Measurements from ENCODE around the gene PHB1. TPM values are rescaled to one million over a fixed set of nuclear protein-coding genes. Genes with fewer than 3 reads are reported as not detected.

PHB1 gene
- polyA plus RNA-seq, 1 donor from 2014 or later = 132 TPM

DNA sequence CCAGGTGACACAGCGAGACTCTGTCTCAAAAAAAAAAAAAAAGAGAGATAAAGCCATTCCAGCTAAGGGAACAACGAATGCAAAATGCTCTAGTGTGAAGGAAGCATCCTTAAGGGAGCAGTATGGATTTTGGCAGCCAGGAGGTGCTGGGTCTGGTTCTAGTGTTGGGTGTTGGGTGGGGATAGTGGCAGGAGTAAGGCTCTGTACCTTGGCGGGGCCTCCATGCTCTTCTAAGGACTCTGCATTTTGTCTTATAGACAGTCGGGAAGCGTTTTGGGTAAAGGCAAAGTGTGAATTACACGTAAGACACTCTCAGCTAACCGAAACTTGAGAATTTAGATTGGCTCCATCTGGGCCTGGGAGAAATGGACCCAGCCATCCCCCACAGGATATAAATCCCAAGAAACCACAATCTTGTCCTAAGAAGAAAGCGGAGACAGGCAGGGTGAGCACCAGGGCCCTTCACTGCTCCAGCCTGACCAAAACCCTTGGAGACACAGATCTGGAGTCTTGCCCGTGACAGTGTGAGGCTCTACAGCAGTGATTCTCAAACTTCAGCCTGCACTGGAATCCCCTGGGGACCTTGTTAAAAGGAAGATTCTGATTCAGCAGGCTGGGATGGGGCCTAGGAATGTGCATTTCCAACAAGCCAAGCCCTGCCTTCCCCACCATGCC, 33.1 kb upstream of the PHB1 start:
- no peaks in the 10 kb centered on the region for H3K9me3 Mint-ChIP-seq
- no peak overlapping the region for H3K4me3 Mint-ChIP-seq
- peaks cover 21% of the 10 kb centered on the region for H3K27me3 Mint-ChIP-seq
- peaks cover 1% of the 10 kb centered on the region for H3K36me3 Mint-ChIP-seq
- no peaks in the 10 kb centered on the region for H3K4me1 Mint-ChIP-seq
- H3K27ac Mint-ChIP-seq = no peak overlapping the region

DNA sequence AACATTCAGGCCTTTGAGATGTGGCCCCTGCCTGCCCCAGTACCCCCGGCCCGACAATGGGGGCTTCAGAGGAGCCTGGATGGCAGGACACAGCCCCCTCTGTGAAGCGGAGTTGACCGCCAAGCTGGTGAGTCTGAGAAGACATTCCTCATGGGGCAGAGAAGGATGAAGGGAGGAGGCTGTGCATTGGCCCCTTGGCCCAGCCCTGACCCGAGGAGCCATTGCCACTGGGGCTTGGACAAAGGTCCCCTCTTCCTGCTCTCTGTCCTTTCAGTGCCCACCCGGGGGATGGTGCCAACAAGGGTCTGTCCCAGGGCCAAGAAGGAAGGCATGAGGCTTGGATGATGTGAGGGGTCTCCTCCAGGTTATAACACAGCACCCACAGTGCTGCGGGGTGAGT, 30.9 kb upstream of the PHB1 start:
- Mint-ChIP-seq H3K36me3 (peaks cover 1% of the 10 kb centered on the region), H3K4me3 (no peak overlapping the region), H3K4me1 (no peaks in the 10 kb centered on the region), H3K9me3 (no peaks in the 10 kb centered on the region), H3K27me3 (peaks cover 22% of the 10 kb centered on the region), H3K27ac (no peak overlapping the region)

DNA sequence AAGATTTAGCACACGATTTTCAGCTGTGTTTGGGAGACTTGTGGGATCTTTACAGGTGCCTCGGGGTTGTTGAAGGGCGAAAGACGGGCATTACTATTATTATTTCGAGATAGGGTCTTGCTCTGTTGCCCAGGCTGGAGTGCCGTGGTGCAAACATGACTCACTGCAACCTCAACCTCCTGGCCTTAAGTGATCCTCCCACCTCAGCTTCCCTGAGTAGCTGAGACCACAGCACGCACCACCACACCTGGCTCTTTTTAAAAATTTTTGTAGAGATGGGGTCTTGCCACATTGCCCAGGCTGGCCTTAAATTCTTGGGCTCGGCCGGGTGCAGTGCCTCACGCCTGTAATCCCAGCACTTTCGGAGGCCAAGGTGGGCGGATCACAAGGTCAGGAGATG, 29.7 kb upstream of the PHB1 start:
- H3K9me3 Mint-ChIP-seq = no peaks in the 10 kb centered on the region
- no peaks in the 10 kb centered on the region for H3K4me1 Mint-ChIP-seq
- no peak overlapping the region for H3K4me3 Mint-ChIP-seq
- H3K27me3 Mint-ChIP-seq = peaks cover 28% of the 10 kb centered on the region
- peak overlapping the region in 1 of 3 donors; percentile 57 for H3K27ac Mint-ChIP-seq
- H3K36me3 Mint-ChIP-seq = peaks cover 1% of the 10 kb centered on the region

DNA sequence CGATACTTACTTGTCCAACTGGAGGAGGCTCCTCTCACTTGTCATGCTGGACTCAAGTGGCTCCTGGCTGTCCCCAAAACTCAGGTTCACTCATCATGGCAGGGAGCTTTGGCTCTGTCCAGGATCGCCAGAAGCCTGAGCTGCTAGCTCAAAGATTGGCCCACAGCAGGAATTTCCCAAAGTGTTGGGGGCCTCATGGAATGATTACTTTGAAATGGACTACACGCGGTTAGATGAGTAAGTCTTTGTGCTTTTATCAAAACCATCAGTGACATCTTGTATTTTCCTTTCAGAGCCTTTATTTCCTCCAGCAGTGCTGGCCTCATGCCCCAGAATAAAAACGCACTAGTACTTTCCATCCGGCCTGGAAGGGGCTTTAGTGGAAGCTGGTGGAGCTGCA, 29.2 kb upstream of the PHB1 start:
- H3K27ac Mint-ChIP-seq = peak overlapping the region in 1 of 3 donors; percentile 57
- peaks cover 0 to 4% (median 0%) of the 10 kb centered on the region in 3 donors for H3K4me1 Mint-ChIP-seq
- peaks cover 1% of the 10 kb centered on the region for H3K36me3 Mint-ChIP-seq
- H3K27me3 Mint-ChIP-seq = peaks cover 33% of the 10 kb centered on the region
- H3K4me3 Mint-ChIP-seq = no peak overlapping the region
- H3K9me3 Mint-ChIP-seq = no peaks in the 10 kb centered on the region

DNA sequence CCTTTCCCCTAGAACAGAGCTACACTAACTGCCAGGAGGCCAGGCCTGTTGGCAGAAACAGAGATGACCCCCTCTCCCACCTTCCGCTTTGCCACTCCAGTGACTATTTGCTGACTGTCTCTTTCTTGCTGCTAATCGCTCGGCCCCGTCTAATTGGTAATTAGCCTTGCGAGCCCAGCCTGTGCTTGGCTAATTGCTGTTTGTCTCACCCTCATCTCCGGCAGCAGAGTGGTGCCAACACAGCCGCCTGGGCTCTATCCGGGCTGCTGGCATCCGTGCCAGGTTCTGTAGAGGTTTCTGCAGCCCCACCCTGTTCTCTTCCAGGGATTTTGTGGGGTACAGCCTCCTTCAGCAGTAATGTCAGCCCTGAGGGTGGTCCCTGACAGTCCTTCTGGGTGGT, 27.4 kb upstream of the PHB1 start:
- peaks cover 0 to 4% (median 3%) of the 10 kb centered on the region in 3 donors for H3K4me1 Mint-ChIP-seq
- H3K27me3 Mint-ChIP-seq = peaks cover 41% of the 10 kb centered on the region
- H3K27ac Mint-ChIP-seq = peak overlapping the region in 1 of 3 donors; percentile 64
- peaks cover 1% of the 10 kb centered on the region for H3K36me3 Mint-ChIP-seq
- no peak overlapping the region for H3K4me3 Mint-ChIP-seq
- no peaks in the 10 kb centered on the region for H3K9me3 Mint-ChIP-seq

DNA sequence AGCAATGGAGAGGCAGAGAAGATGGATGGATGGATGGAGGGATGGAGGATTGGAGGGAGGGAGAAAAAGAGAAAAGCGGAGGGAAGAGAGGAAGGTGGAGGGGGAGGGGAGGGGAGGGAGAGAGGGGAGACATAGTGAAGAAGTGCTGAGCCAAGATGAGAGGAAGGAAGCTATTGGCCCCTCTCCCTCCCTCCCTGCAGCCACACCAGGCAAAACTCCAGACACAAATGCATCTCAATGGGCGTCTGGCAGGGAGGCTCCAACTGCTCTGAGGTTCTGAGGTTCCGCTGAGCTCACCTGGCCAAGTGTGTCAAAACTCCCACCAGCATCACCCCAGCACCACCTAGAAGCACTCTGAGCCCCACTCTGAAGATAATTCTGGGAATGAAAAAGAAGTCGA, 26.9 kb upstream of the PHB1 start:
- Mint-ChIP-seq H3K4me1 (peaks cover 0 to 4% (median 3%) of the 10 kb centered on the region in 3 donors), H3K36me3 (peaks cover 1% of the 10 kb centered on the region), H3K27ac (peak overlapping the region in 1 of 3 donors; percentile 64), H3K4me3 (no peak overlapping the region), H3K27me3 (peaks cover 42% of the 10 kb centered on the region), H3K9me3 (no peaks in the 10 kb centered on the region)

DNA sequence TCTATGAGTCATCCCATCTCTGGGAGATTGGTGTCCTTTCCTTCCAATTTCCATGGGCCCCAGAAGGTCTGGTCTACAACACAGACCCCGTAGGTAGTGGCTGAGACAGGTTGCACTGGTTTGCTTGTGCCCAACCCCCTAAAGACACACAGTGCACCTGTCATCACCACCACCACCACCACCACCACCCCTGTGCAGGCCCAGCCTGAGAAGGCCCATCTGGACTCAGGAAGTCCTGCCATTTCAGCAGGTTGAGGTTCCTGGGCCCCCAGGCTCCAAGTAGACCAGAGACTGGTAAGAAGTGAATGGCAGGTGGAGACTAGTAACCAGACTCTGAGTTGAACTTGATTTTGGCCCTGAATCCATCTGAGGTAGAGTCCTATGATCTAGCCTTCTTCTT, 25.9 kb upstream of the PHB1 start:
- Mint-ChIP-seq H3K9me3 (no peaks in the 10 kb centered on the region), H3K4me1 (peaks cover 0 to 4% (median 3%) of the 10 kb centered on the region in 3 donors), H3K27ac (no peak overlapping the region), H3K36me3 (peaks cover 1% of the 10 kb centered on the region), H3K27me3 (peaks cover 37% of the 10 kb centered on the region), H3K4me3 (no peak overlapping the region)

DNA sequence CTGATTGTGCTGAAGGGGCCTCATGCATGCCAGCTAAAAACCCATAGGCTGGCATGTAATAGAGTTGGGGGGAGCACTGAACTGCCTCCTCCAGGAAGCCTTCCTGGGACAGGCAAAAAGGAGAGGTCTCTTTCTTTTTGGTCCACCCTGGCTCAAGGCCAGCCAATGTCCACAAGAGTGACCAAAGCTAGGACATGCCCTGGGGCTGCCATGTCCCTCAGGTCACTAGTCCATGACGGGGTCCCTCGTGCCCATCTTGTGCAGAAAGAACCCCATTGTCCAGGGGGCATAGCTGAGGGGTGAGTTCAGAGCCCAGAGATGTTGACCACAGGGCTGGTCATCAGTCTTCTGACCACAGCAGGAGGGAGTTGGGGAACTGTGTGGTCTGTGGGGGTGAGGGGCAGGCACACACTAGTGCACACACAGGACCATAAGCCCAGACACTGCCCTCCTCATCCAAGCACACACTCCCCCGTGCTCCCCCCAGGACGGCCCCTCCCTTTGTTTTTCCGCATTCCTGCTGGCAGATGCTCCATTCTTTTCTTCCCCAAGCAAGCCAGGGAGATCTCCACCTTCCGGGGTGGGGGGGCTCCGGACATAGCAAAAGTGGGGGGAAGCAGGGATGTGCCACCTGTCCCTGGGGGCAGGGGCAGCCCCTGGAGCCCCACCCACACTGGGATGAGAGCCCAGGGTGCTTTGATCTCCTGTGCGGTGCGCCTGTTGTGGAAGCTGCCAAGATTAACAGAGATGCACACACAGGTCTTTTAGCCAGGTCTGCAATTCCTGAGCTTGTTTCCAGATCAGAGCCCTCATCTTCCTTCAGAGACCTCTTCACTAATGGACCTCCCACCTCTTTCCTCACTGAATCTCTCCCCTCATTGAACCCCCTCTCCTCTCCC, 25.2 kb upstream of the PHB1 start:
- no peak overlapping the region for H3K4me3 Mint-ChIP-seq
- no peaks in the 10 kb centered on the region for H3K9me3 Mint-ChIP-seq
- H3K27me3 Mint-ChIP-seq = peaks cover 35% of the 10 kb centered on the region
- H3K36me3 Mint-ChIP-seq = peaks cover 1% of the 10 kb centered on the region
- no peak overlapping the region for H3K27ac Mint-ChIP-seq
- H3K4me1 Mint-ChIP-seq = peaks cover 0 to 4% (median 3%) of the 10 kb centered on the region in 3 donors

DNA sequence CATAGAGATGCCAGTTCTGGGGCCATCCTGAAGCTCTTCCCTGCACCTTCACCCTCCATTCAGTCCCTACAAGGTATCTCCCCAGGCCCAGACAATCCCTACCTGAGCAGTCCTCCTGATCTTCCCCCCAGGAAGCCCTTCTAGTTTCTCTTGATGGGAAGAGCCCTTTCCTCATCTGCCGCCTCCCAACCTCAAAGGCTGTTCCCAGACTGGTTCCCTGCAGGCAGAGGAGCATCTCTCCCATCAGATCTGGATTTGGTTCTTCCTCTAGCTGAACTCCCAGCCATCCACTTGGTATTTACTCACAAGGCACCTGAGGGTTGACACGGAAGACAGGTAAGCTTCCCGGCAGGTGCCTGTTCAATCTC, 24.6 kb upstream of the PHB1 start:
- Mint-ChIP-seq H3K27me3 (peaks cover 33% of the 10 kb centered on the region), H3K4me3 (peak overlapping the region in 1 of 4 donors; percentile 51), H3K4me1 (peaks cover 0 to 4% (median 3%) of the 10 kb centered on the region in 3 donors)

DNA sequence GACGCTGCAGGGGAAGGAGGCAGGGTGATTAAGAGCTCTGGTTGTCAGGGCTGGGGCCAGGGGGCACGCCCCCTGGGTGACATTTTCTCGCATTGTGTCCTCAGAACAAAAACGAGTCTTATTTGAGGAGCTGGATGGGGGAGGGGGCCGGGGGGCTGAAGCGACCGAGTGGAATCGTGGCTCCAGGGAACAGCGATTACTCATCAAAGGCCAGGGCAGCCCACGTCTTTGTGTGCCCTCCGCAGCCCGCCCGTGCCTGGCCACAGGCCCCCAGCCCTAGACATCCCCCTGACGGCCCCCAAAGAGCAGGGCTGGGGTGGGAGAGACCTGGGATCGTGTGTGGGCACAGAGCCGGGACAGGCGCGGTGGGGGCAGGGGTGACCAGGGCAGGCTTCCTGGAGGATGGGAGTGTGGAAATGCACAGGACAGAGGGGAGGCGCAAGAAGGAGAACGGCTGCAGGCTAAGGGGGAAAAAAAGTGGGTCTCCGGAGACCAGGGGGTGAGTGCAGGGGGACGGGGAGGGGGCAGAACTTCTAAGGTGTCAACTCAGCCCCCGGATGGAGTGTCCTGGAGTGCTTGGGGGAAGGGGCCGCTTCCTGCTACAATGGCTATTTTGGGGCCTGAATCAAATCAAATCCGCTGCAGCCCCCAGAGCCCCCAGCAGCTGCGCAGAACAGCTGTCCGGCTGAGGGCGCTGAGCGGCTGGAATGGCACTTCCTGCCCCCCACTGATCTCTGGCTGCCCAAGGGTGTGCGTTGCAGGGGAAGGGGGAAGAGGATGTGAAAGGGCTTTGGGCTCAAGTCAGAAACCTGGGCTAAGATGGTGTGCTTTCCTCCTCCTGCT, 24.0 kb upstream of the PHB1 start:
- Mint-ChIP-seq H3K4me3 (peak overlapping the region in 2 of 4 donors; percentile 39 to 51), H3K36me3 (no peaks in the 10 kb centered on the region), H3K4me1 (peaks cover 0 to 4% (median 3%) of the 10 kb centered on the region in 3 donors), H3K27ac (no peak overlapping the region), H3K9me3 (no peaks in the 10 kb centered on the region), H3K27me3 (peaks cover 32% of the 10 kb centered on the region)

More for the DNA sequence above, 24.6 kb upstream of the PHB1 start:
- H3K36me3 Mint-ChIP-seq = peaks cover 1% of the 10 kb centered on the region
- no peak overlapping the region for H3K27ac Mint-ChIP-seq
- no peaks in the 10 kb centered on the region for H3K9me3 Mint-ChIP-seq

DNA sequence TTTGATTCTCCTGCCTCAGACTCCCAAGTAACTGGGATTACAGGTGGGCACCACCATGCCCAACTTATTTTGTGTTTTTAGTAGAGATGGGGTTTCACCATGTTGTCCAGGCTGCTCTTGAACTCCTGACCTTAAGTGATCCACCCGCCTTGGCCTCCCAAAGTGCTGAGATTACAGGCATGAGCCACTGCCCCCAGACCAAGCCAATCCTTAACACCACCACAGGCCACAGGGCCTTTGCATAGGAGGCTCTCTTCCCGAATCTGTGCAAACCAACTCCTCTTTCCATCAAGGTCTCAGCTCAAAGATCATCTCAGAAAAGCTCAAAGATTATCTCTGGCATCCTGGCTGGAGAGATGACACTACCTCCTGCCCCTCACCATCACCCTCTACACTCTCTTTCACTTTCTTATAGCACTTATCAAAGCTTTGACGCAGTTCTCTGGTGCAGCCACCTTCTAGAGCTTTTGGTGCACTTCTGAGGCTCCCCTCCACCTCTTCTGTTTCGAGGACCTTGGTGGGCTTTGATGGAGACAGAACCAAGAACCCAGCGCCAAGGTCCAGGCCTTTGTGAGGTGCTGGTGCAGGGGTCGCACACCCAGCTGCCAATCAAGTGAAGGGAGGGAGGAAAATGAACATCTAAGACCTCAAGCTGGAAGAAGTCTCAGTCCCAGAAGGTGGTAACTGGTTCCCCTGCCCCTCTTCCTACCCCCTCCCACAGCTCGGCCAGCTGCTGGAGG, 23.2 kb upstream of the PHB1 start:
- peaks cover 27% of the 10 kb centered on the region for H3K27me3 Mint-ChIP-seq
- no peaks in the 10 kb centered on the region for H3K9me3 Mint-ChIP-seq
- H3K27ac Mint-ChIP-seq = no peak overlapping the region
- H3K36me3 Mint-ChIP-seq = no peaks in the 10 kb centered on the region
- no peak overlapping the region for H3K4me3 Mint-ChIP-seq
- peaks cover 0 to 4% (median 3%) of the 10 kb centered on the region in 3 donors for H3K4me1 Mint-ChIP-seq

DNA sequence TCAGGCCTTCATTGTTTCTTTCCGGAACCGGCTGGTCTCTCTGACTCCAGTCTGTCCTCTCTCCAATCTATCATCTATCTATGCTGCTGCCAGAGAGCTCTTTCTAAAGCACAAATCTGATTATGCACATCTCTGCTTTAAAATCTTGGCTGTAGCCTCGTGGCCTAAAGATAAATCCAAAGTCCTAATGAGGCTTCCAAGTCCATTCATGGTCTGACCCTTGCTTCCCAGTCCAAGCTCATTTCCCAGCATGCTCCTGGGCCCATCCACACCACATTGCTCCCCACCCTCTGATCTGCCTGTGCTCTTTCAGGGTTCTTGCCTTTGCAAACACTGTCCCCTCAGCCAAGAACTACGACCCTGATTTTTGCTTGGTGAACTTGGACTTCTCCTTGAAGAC, 21.5 kb upstream of the PHB1 start:
- no peak overlapping the region for H3K4me3 Mint-ChIP-seq
- H3K36me3 Mint-ChIP-seq = no peaks in the 10 kb centered on the region
- no peaks in the 10 kb centered on the region for H3K9me3 Mint-ChIP-seq
- peaks cover 27% of the 10 kb centered on the region for H3K27me3 Mint-ChIP-seq
- H3K27ac Mint-ChIP-seq = no peak overlapping the region
- peaks cover 0 to 4% (median 3%) of the 10 kb centered on the region in 3 donors for H3K4me1 Mint-ChIP-seq

DNA sequence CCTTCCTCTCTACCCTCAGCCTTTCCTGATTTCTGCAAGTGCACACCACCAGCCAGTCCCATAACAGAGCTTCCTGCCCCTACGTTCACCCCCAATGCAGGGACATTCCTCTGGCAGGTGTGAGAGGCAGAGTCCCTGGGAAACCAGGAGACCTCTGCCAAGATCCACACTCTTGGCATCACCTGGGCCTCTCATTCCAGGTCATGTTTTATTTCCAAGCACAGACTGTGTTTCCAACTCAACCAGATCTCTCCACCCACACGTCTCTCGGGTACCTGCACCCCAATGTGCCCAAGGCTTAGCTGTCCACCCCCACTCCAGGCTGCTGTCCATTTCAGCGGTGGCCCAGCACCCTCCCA, 21.0 kb upstream of the PHB1 start:
- Mint-ChIP-seq H3K27ac (no peak overlapping the region), H3K4me3 (no peak overlapping the region), H3K4me1 (peaks cover 0 to 4% (median 3%) of the 10 kb centered on the region in 3 donors), H3K9me3 (no peaks in the 10 kb centered on the region), H3K36me3 (no peaks in the 10 kb centered on the region), H3K27me3 (peaks cover 24% of the 10 kb centered on the region)

DNA sequence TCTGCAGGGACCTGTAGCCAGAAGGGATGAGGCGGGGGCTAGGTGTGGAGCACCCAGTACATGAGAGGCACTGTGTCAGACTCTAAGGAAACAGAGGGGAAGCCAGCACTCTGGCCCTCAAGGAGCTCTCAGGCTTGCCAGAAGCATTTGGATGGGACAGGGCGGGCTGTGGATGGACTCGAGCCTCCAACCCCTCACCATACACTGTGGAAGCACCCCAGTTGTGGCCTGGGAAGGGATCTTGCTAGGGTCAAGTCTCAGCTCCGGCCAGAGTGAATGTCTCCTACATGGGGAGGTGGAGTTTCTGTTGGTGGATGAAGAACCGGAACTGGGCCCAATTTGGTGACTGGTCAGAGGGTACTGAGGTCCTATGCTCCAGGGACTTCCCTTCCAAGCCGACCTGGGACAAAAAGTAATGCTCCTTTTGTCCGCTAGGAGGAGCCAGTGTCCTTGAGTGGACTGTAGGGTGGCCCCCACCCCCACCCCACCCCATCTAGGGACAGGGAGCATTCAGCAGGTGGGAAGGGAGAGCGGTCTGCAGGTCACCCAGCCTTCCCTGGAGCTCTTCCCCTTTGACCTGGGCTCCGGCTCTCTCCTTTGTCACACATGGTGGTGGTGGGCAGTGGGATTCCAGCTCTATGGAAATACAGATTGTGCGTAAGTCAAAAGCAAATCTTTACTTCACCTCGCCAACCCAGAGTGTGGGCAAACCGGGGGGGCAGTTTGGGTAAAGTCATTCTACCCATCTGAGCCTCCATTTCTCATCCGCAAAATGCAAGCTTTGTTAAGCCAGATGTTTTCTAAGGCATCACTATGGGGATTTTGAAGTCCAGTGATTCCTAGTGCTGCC, 20.4 kb upstream of the PHB1 start:
- Mint-ChIP-seq H3K27me3 (peaks cover 18% of the 10 kb centered on the region), H3K36me3 (no peaks in the 10 kb centered on the region), H3K27ac (no peak overlapping the region), H3K4me3 (no peak overlapping the region), H3K9me3 (no peaks in the 10 kb centered on the region), H3K4me1 (peaks cover 0 to 4% (median 3%) of the 10 kb centered on the region in 3 donors)

All from IgD-negative memory B cell (primary cell).